ENCODE measurements around the gene GTF2F2. TPM values are rescaled to one million over a fixed set of nuclear protein-coding genes. Genes with fewer than 3 reads are reported as not detected.
"Not testable (repeated sequence)": the region's sequence is repeated elsewhere in the genome, so short reads cannot be mapped to it uniquely, and the experiment has no call there.

GTF2F2 gene
- total RNA-seq, 1 donor from 2014 or later = 26.0 TPM

DNA sequence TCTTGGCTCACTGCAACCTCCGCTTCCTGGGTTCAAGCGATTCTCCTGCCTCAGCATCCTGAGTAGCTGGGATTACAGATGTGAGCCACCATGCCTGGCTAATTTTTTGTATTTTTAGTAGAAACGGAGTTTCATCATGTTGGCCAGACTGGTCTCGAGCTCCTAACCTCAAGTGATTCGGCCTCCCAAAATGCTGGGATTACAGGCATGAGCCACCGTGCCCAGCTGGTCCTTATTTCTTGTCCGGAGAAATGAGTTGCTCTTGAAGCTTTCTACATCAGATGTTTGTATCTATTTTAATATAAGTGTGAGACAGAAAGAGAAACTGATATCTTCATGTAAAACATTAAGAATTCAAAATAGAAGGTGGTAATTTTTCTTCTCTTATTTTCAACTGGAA is 124.4 kb downstream of the GTF2F2 start:
- DNase-seq (ENCODE audit: low spot score) = not testable (repeated sequence)

DNA sequence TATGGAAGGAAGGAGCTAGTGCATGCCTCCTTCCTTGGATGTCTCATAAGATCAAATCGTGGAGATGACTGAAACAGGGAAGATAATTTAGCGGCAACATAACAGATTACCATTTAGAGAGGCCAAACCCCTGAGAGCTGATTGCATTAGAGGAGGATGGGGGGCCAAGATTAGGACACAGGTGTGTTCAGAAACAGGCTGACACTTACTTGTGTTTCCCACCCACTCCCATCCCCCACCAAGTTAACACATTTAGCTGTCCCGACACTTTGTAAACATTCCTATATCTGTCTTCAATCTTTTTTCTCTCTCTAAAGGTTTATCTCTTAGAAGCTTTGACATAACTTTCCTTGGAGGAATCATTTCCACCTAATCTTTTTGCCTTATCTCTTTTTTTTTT is 129.4 kb downstream of the GTF2F2 start:
- DNase-seq (ENCODE audit: low spot score) = no peak

DNA sequence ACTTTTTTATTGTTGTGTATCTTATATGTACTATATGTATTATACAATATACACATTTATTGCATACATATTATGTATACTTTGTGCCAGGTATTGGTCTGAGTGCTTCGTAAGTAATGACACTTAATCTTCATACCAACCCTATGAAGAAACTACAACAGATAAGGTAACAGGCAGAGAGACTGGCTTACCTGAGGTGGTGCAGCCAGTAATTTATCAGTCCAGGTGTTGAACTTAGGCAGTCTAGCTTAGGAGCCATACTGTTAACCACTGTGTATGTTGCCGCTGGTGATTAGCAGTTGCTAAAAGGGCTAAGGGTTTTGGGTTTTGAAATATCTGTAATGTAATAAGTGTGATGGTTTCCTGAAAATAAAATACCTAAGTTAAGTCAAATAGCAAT is 134.1 kb downstream of the GTF2F2 start:
- DNase-seq (ENCODE audit: low spot score) = no peak

DNA sequence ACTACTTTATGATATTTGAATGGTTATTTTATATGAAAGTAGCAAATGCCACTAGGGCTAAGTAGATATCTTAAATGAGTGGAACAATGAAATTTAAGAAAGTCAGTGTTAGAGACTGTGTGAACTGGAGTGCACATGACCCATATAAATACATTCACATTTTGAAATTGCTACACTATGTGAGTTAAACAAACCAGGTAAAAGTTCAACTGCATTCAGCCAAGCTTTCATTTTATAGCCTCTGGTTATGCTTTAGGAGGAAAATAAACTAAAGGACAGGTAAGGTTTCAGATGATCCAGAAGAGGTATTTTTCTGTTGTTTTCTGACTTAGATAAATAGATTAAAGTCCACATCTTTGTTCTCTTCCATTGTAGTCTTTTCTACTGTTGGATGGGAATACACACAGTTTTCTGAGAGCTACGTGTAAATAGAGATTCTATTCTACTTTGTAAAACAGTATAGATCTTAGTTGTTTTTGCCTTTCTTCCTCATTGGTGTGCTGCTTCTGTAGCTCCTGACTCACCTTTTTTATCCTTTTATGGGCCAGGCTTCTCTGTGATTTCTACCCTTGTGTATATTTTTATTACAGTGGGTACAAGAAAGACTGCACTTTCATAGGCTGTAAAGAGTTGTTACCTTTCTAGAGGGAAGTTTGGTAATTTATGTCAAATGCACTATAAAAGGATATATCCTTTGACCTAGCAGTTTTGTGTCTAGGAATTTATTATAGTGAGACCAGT is 135.1 kb downstream of the GTF2F2 start:
- DNase-seq (ENCODE audit: low spot score) = no peak

DNA sequence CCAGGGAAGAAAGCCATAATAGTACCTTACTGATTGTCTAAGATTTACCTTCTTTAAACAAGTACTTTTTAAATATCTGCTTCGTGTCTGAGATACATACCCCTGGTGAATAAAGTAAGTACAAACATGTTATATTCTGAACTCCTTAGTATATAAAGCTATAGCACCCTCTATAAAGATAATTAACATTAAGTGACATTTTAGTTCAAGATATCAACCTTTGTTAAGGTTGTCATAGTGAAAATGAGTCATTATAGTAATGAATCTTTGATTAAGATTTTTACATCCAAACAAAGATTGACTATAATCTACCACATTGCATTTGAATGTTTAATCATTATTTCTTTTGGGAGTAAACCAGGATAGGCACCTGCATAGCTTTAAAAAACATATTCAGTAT is 135.9 kb downstream of the GTF2F2 start:
- DNase-seq (ENCODE audit: low spot score) = no peak

DNA sequence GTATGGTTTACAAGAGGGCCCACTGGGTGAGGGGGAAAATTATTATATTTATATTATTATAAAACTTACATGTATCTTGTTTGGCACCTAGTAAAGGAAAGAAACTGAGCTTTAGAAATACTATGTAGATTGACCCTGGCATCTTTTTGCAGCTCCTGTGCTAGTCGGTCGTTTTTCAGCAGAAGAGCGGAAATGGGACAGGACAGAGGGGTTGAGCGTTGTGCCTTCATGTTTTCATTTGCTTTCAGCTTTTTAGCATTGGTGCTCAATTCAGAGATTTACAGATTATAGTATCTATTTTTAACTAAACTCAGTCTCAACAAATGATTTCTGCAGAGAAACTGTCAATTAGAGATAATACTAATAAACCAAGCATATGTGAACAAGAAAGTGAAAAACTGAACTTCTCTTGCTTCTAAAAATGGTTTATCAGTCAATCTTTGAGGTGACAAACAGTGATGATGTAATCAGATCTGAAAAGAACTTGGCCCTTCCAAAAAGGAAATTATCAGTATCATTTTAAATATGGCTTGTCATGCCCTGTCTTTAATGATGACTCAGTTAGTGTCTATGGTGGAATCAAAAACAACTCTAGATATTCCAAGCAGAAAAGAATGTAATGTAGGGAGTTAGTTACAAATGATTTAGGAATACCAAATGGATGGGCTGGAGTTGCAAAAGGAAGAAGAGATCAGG is 137.5 kb downstream of the GTF2F2 start:
- no peak for DNase-seq (ENCODE audit: low spot score)

DNA sequence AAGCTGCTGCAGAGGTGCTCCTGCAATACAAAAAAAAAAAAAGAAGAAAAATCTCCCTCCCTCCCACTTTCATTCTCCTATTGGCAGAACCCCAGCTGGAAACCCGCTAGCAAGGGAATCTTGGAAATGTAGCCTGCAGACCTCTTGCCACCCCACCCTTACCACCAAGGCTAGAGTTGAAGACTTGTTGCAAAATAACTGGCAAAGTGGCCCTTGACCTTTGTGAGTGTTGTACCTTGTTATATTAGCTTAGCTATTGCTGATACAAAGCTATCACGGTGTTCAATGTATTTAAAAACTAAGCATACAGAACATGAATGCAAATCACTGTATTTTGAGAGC is 138.0 kb downstream of the GTF2F2 start:
- DNase-seq (ENCODE audit: low spot score) = peak; percentile 9

DNA sequence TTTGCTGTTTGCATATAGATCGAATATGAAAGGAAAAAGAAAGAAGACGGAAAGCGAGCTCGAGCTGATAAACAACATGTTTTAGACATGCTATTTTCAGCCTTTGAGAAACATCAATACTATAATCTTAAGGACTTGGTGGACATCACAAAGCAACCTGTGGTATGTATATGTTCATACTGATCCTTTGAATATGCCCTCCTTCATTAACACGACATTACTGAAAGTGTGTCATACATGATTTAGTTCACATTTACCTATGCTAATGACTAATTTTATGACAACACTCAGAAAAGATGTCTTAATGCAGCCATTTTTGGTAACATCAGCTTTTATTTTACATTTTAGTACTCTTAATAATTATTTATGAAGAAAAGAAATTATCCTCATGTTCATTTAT is 146.9 kb downstream of the GTF2F2 start:
- no peak for DNase-seq (ENCODE audit: low spot score)

DNA sequence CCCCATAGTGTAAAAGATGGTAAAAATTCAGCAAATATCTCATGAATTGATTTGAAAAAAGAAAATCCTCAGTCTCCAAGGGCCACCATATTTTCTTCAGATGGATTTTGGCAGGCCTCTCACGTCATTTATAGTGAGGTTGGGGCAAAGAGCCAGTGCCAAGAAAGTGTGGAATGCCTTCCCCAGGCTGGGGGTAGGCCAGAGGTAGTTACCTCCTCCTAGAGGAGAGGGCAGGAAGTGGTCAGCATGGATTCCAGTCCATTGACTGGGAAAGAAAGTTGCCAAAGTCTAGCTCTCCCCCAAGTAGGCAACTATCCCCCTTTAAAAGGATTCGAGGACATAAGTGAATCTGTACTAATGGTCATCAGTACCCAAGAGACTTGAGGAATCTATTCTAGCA is 148.9 kb downstream of the GTF2F2 start:
- DNase-seq (ENCODE audit: low spot score) = no peak

DNA sequence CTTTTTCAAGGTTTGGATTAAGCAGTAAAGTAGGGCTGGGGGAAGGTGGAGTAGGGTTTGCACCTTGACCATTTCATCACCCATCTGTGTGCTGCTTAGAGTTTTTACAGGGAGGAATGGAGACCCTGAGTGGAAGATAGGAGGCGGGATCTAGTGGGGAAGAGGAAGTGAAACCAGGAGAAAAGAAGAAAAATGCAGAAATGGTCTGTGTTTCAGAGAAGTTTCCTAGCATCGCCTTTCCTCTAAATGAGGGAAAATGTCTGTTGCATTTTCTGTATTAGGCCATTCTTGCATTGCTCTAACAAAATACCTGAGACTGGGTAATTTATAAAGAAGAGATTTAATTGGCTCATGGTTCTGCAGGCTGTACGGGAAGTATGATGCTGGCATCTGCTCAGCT is 156.6 kb downstream of the GTF2F2 start:
- peak; percentile 14 for DNase-seq (ENCODE audit: low spot score)

DNA sequence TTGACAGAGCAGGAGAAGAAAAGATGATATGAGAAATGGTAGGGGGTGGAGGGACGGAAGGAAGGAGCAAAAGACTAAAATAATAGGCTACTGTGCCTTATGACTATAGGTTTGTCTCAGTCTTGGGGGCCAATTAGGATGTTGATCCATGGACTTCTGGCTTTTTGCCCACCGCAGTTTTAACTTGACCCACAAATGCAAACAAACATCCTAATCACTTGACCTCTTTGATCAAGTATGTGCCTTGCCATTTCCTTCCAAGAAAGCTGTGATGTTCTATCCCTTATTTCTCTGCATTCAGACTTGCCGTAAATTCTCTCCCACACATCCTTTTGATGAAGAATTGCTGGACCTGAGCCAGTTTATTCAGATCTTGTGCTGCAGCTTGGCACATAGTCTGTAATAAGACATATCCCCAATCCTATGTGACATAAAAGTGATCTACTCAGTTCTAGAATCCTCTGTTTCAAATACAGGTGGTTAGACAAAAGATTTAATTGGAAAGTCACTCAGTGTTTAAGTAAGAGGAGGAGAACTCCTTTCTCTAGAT is 157.9 kb downstream of the GTF2F2 start:
- DNase-seq (ENCODE audit: low spot score) = no peak

DNA sequence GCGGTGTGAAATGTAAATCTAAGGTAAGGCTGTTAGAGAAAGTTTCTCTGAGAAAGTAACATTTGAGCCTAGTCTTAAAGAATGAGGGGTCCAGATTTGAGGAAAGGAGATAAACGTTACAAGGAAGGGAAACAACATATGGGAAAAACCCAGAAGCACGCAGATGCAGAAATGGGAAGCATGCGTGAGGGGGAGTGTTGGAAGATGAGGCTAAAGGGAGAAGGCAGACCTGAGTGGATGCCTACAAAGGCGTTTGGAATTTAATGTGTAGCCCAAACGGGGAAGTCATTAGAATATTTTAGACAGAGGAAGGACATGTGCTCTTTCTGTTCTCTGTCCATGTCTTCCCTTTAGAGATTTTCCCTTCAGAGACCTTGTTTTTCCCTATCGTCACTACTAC is 159.7 kb downstream of the GTF2F2 start:
- no peak for DNase-seq (ENCODE audit: low spot score)

DNA sequence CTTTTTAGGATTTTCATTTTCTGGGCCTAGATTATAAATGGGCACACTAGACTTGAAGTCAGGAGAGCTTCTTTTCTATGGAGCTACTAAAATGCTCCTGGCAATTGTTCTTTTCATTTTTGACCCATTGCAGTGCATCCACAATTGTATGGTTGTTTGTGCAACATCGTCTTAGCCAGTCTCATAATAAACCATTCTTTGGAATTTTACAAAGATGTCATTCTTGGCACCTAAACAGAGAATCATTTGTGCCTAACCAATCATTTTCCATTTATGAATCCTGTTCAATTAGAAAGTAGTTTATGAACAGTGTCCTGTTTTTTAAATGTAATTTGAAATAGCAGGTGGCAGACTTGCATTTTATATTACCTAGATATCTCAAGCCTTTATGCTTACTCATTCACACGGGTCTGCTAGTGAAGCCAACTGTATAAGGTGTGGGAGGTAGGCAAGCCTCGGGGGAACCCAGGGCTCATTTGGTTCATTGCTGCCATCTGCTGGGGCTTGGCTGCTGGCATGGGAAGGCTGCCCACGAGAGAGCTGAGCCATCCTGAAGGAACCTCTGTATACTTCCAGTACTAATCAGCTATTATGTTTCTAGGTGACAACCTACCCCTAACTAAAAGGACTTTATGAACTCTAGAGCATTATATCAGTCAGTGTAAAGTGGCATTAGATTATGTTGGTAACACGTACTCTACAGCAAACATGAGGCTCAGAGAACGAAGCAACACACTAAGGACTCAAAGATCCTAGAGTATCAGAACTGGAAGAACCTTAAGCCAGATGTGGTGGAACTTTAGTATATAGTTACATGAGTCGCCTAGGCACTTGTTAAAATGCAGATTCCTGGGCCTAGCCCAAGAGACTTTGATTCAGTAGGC is 160.7 kb downstream of the GTF2F2 start:
- DNase-seq (ENCODE audit: low spot score) = peak; percentile 72

DNA sequence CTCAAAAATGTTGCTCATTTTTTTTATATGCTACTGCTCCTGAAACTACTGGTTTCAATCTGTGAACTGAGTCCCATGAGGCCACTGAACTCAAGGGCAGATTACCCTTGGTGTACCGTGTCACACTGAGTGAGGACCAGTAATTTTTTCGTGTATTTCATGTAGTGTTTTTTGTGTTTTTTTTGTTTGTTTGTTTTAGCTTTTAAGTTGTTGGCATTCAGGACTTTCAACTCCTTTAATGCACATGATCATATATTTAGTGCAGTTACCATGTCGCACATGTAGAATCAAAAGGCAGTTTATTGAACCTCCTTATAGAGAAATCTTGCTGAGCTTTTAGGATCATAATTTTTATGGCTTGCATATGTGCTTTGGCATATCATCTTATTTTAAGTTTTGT is 162.7 kb downstream of the GTF2F2 start:
- no peak for DNase-seq (ENCODE audit: low spot score)

DNA sequence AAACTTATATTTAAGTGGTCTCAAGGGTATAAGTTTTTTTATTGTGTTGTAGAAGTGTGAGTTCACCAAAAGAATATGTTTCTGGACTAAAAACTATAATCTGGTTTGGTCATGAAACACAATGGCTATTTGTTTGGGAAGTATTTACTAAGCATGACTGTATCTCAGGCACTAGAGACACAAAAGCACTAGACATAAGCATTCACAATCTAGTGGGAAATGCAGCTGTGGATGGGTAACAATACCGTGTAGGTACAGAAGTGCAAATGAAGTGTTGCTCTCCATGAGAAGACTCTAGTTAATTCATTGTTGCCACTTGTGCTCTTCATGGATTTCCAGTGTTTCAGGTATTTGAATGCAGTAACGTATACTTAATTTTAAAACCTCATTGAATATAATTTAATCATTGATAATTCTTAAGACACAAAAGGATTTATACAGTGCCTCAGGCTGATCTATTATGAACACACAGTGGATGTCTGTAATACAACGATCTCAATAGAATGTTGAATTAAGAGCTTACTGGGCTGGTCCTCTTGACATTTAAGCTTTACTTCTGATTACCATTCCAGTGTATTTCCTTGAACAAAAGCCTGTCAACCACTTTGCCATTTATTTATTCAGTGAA is 169.7 kb downstream of the GTF2F2 start:
- no peak for DNase-seq (ENCODE audit: low spot score)

DNA sequence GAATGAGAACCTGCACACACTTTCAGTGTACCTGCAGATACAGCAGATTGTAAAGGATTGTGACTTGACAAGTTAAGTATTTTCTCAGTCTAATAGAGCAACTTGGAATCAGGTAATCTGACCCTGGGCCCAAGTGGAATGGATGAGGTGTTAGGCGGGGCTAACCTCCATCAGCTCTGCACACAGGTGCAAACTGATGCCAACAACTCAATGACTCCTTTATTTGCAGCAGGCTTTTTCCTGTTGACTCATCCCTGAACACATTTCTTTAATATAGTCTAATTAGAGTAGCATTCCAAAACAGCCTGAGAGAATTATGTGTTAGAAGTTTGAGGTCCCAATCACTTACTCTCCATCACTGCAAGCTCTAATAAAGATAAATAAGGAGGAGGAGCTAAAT is 171.9 kb downstream of the GTF2F2 start:
- no peak for DNase-seq (ENCODE audit: low spot score)

DNA sequence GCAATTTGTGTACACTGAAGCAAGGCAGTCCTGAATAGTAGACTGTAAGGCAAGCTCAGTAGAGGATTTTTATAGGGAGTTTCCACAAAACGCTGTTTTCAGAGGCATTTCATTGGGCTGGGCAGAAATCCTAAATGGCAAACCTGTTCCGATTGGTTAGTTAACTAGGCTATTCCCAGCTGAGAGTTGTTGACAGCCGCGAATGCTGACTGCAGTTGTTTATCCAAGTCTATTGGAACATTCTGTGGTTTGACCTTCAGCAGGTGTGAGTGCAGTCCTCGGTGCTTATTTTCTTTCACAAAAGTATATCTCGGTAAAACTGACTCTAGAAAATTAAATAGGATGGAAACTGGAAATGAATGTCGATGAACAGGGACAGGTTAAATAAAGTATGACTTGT is 175.2 kb downstream of the GTF2F2 start:
- DNase-seq (ENCODE audit: low spot score) = no peak

DNA sequence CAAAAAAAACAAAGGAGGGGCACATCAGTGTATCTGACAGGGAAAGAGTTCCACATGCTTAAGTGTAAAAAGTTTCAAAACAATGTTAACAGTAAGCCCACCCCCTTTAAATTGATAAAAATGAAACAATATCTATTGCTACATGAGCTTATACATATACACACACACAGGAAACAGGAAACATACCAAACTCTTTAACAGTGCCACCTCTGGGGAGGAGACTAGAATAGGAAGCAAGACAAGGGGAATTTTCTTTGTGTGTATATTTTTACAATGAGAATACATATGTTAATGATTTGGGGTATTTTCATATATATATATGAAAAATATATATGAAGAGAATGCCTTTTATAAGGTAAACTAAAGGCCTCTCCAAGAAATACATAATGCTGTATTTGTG is 175.9 kb downstream of the GTF2F2 start:
- DNase-seq (ENCODE audit: low spot score) = no peak

DNA sequence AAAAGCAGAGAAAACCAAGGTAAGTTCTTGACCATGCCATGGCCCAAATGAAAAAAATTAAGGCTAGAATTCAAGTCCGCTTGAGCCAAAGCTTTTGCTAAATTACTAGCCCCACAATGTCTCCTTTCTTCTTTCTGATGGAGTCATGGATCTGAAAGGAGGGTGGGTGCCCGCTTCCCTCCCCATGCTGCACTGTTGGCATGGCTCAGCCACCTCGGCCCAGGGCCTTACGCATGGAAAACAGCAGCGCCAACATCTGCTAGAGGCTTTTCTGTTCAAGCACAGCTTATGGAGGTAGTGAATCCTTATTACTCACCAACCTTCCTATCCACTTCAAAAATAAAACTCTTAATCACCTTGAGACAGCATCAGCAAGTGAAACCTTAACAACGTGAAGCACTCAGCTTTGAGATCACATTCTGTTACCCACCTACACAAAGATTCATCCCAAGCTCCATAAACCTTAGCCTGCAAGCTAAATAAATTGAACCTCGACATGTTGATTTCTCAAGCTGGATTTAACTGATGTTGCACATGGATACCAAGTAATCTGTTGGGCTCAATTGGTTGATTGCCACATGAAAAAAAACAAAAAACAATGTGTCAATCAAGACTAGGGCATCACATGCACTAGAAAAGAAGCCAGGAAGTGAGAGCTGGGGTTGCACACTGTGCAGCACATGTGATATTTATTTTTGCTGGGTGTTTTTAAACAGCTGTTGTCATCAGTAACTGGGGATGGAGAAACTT is 177.3 kb downstream of the GTF2F2 start:
- no peak for DNase-seq (ENCODE audit: low spot score)

DNA sequence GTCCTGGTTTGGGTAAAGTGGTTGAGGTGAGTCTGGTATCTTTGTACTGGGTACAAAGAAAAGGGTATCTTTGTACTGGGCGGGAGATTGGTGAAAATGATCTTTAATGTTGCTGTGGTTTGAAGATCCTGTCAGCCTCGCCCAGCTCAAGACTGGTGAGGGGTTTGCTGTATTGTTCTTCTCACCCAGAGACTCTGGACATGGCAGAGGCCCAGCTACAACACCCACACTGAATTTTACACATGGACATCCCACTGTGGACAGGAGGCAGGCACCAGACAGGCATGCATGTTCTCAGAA is 177.8 kb downstream of the GTF2F2 start:
- no peak for DNase-seq (ENCODE audit: low spot score)

DNA sequence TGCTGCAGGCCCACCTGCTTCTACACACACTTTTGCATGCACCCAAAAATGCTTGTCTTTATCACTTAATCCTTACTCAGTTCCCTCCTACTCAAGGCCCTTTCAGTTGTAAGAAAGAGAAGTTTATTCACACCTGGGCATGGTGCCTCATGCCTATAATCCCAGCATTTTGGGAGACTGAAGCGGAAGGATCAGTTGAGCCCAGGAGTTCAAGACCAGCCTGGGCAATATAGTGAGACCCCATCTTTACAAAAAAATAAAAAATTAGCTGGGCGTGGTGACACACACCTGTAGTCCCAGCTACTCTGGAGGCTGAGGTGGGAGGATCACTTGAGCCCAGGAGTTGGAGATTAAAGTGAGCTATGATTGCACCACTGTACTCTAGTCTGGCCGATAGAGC is 178.2 kb downstream of the GTF2F2 start:
- not testable (repeated sequence) for DNase-seq (ENCODE audit: low spot score)

Measured in umbilical cord (tissue), 2 donors.